Dermis lymphatic vessel endothelial cell (primary cell): ENCODE results near the gene AKR1C1. TPM values are rescaled to one million over a fixed set of nuclear protein-coding genes. Genes with fewer than 3 reads are reported as not detected.

Source experiments
- total RNA-seq: library from RNA; depleted of rRNA; stranded (reverse); fragments of >200 nt; gene quantifications from 2 replicates; pipeline ENCODE4 v1.2.1, GENCODE V29; 2014

Gene AKR1C1
- 51.5 and 55.6 TPM in 2 replicates for total RNA-seq

GRCh38 chr10:4962876-4963814 lies at the start of gene AKR1C1:
TSS of gene AKR1C1 (plus strand) at chr10:4963415. CDS start at chr10:4963445, 30 bp downstream.

GRCh38 chr10:5003127-5004029 lies 40.2 kb downstream of the AKR1C1 start, which contains the start of gene AKR1C2:
TSS of gene AKR1C2 (minus strand) at chr10:5003857. CDS start at chr10:5003835, 22 bp downstream.

Other genes starting within 250 kb of the AKR1C1 start
- 14.2 and 21.7 TPM in 2 replicates for gene AKR1E2, start 137.2 kb upstream of the AKR1C1 start, total RNA-seq
- gene AKR1C2, start 40.4 kb downstream of the AKR1C1 start, total RNA-seq: 65.3 and 146 TPM in 2 replicates
- 305 and 438 TPM in 2 replicates for gene AKR1C3, start 131.0 kb downstream of the AKR1C1 start, total RNA-seq
- not detected in 2 replicates for gene AKR1C8, start 221.7 kb downstream of the AKR1C1 start, total RNA-seq
- 0.09 TPM in 1 of 2 replicates, not detected in the other for gene AKR1C4, start 233.4 kb downstream of the AKR1C1 start, total RNA-seq